RWPE1 (cell line): ENCODE results near the gene DCAF8L1.
"Not testable (repeated sequence)": the region's sequence is repeated elsewhere in the genome, so short reads cannot be mapped to it uniquely, and the experiment has no call there.

Source experiments
- CTCF ChIA-PET: fragments of 350-600 bp; sonication (Branson Sonifier 250); formaldehyde crosslinking; extraction: SDS; loops from one replicate; lab custom pipeline; 2021; lab: Yijun Ruan, JAX
- POLR2A ChIA-PET: fragments of 400-600 bp; formaldehyde crosslinking; extraction: SDS; loops from one replicate; lab custom pipeline; 2020; ENCODE audit warnings: antibody characterized with exemption; ENCODE audit not compliant: low non-redundant PET; lab: Yijun Ruan, JAX
- DNase-seq: peaks from one replicate; pipeline ENCODE4 v3.0.0; 2012; ENCODE audit warnings: low spot score
- H3K27ac ChIP-seq: fragments of 450-650 bp; 2 replicates; pipeline ENCODE4 v1.5.1; 2017
- CTCF ChIP-seq: fragments of 450-650 bp; conservative IDR thresholded peaks from 2 replicates; pipeline ENCODE4 v1.5.1; 2017; ENCODE audit warnings: low read depth, mild to moderate bottlenecking

Gene DCAF8L1

GRCh38 chrX:27968352-27968751, 12.9 kb downstream of the DCAF8L1 start:
- ChIA-PET POLR2A (no interaction called here), CTCF (interaction anchor here (0.6 kb wide), 1 partner anchor 698 kb away, joined by 5 read pairs; no protein-coding TSS in a partner anchor)
- no peak for TF ChIP-seq CTCF
- DNase-seq = no peak
- no peak overlapping the region for H3K27ac ChIP-seq

- CTCF ChIA-PET = no interaction called here
These were observed 14.3 kb downstream of the DCAF8L1 start for GRCh38 chrX:27966955-27967354.

GRCh38 chrX:27966492-27966891, 14.8 kb downstream of the DCAF8L1 start:
- no peak overlapping the region for H3K27ac ChIP-seq
- DNase-seq = no peak
- ChIA-PET CTCF (no interaction called here), POLR2A (no interaction called here)
- no peak for TF ChIP-seq CTCF

More at GRCh38 chrX:27966955-27967354, 14.3 kb downstream of the DCAF8L1 start:
- TF ChIP-seq CTCF = no peak
- POLR2A ChIA-PET = no interaction called here
- H3K27ac ChIP-seq = no peak overlapping the region
- DNase-seq = no peak

GRCh38 chrX:27965348-27965747, 15.9 kb downstream of the DCAF8L1 start:
- CTCF ChIA-PET, DNase-seq, H3K27ac ChIP-seq, POLR2A ChIA-PET: not testable (repeated sequence)

- no peak overlapping the region for H3K27ac ChIP-seq
- ChIA-PET POLR2A (no interaction called here), CTCF (no interaction called here)
- peak; percentile 0 for DNase-seq
- TF ChIP-seq CTCF = no peak
These were observed 16.8 kb downstream of the DCAF8L1 start for GRCh38 chrX:27964432-27964831.

- DNase-seq, POLR2A ChIA-PET, CTCF ChIA-PET, H3K27ac ChIP-seq: not testable (repeated sequence)
These were observed 20.8 kb downstream of the DCAF8L1 start for GRCh38 chrX:27960410-27960809.

GRCh38 chrX:27953171-27953570, 28.1 kb downstream of the DCAF8L1 start:
- H3K27ac ChIP-seq = no peak overlapping the region
- ChIA-PET POLR2A (no interaction called here), CTCF (no interaction called here)
- TF ChIP-seq CTCF = no peak
- DNase-seq = no peak

GRCh38 chrX:27933361-27933760, 47.9 kb downstream of the DCAF8L1 start:
- CTCF ChIA-PET = no interaction called here
- no peak for DNase-seq

More at GRCh38 chrX:27933361-27933760, 47.9 kb downstream of the DCAF8L1 start:
- TF ChIP-seq CTCF = no peak
- POLR2A ChIA-PET = no interaction called here
- no peak overlapping the region for H3K27ac ChIP-seq
